HEK293T (cell line): ENCODE data around the gene CDH4.

Experiments
- FOXA1 ChIP-seq: fragments of 450-650 bp; IDR thresholded peaks from 2 replicates; pipeline ENCODE4 v1.6.1; 2016; ENCODE audit warnings: mild to moderate bottlenecking
- TARDBP ChIP-seq: fragments of 450-650 bp; IDR thresholded peaks from 2 replicates; pipeline ENCODE4 v1.6.1; 2016

GRCh38 chr20:61594198-61594597 lies 342.1 kb downstream of the CDH4 start:
- TF ChIP-seq TARDBP (no peak), FOXA1 (no peak)
